HG03139 (cell line): ENCODE measurements around the gene TGM2.

Experiments used
- ATAC-seq: cut with Tn5 transposase; IDR thresholded peaks from one replicate; pipeline ENCODE4 v1.9.1; 2021; ENCODE audit not compliant: unreplicated experiment

TGM2 gene

GRCh38 chr20:38162878-38163875 is 1.9 kb downstream of the TGM2 start:
- ATAC-seq, result no peak

- no peak for ATAC-seq
These were observed 2.9 kb downstream of the TGM2 start for GRCh38 chr20:38162149-38162548.

GRCh38 chr20:38161412-38161774 is 3.7 kb downstream of the TGM2 start:
- no peak for ATAC-seq

GRCh38 chr20:38159957-38160756 is 4.9 kb downstream of the TGM2 start:
- no peak for ATAC-seq

GRCh38 chr20:38159566-38159956 is 5.5 kb downstream of the TGM2 start:
- no peak for ATAC-seq

- no peak for ATAC-seq
These were observed 6.2 kb downstream of the TGM2 start for GRCh38 chr20:38158701-38159351.

- ATAC-seq, result no peak
These were observed 7.2 kb downstream of the TGM2 start for GRCh38 chr20:38157635-38158495.

- ATAC-seq, result no peak
These were observed 8.0 kb downstream of the TGM2 start for GRCh38 chr20:38156888-38157634.

- no peak for ATAC-seq
These were observed 8.8 kb downstream of the TGM2 start for GRCh38 chr20:38156280-38156679.

GRCh38 chr20:38155811-38156210 is 9.3 kb downstream of the TGM2 start:
- no peak for ATAC-seq

GRCh38 chr20:38153401-38153800 is 11.7 kb downstream of the TGM2 start:
- ATAC-seq, result no peak

GRCh38 chr20:38152621-38153221 is 12.3 kb downstream of the TGM2 start:
- peak; percentile 46 for ATAC-seq

GRCh38 chr20:38152175-38152620 is 12.9 kb downstream of the TGM2 start:
- ATAC-seq, result peak; percentile 63

GRCh38 chr20:38151455-38151854 is 13.6 kb downstream of the TGM2 start:
- no peak for ATAC-seq

GRCh38 chr20:38150335-38151170 is 14.5 kb downstream of the TGM2 start:
- no peak for ATAC-seq

- no peak for ATAC-seq
These were observed 16.6 kb downstream of the TGM2 start for GRCh38 chr20:38148328-38149102.

- no peak for ATAC-seq
These were observed 17.3 kb downstream of the TGM2 start for GRCh38 chr20:38147751-38148150.

- ATAC-seq, result no peak
These were observed 17.9 kb downstream of the TGM2 start for GRCh38 chr20:38147163-38147562.
